MM.1S (cell line): Measurements from ENCODE around the gene ATOH8.
"Not testable (repeated sequence)": the region's sequence is repeated elsewhere in the genome, so short reads cannot be mapped to it uniquely, and the experiment has no call there.

Experiments used
- DNase-seq: peaks from one replicate; pipeline ENCODE4 v3.0.0-alpha.2; 2015
- H2AFZ ChIP-seq: fragments of 300-600 bp; sonication (generic); 2 replicates; pipeline ENCODE4 v1.6.0; 2016; ENCODE audit warnings: antibody characterized with exemption, low read length
- H3F3A ChIP-seq: fragments of 300-600 bp; sonication (generic); 2 replicates; pipeline ENCODE4 v1.6.1; 2016; ENCODE audit warnings: mild to moderate bottlenecking, antibody characterized with exemption, low read length, moderate library complexity, mixed read lengths; ENCODE audit not compliant: insufficient read depth
- H3K27ac ChIP-seq: fragments of 300-600 bp; sonication (generic); 2 replicates; pipeline ENCODE4 v1.5.1; 2016; ENCODE audit warnings: mild to moderate bottlenecking, low read length
- H3K27me3 ChIP-seq: fragments of 300-600 bp; sonication (generic); replicated peaks from 2 replicates; pipeline ENCODE4 v1.6.0; 2016; ENCODE audit warnings: low read length; ENCODE audit not compliant: insufficient read depth
- H3K36me3 ChIP-seq: fragments of 300-600 bp; sonication (generic); replicated peaks from 2 replicates; pipeline ENCODE4 v1.6.1; 2016; ENCODE audit warnings: mild to moderate bottlenecking, low read length, mixed read lengths; ENCODE audit not compliant: insufficient read depth
- H3K4me1 ChIP-seq: fragments of 300-600 bp; sonication (generic); 2 replicates; pipeline ENCODE4 v1.6.1; 2016; ENCODE audit warnings: low read length, mixed read lengths
- H3K4me2 ChIP-seq: fragments of 300-600 bp; sonication (generic); 2 replicates; pipeline ENCODE4 v1.6.0; 2016; ENCODE audit warnings: low read depth, low read length
- H3K4me3 ChIP-seq: fragments of 300-600 bp; sonication (generic); 2 replicates; pipeline ENCODE4 v1.5.1; 2016; ENCODE audit warnings: low read length, mixed read lengths
- H3K79me2 ChIP-seq: fragments of 300-600 bp; sonication (generic); 2 replicates; pipeline ENCODE4 v1.6.1; 2016; ENCODE audit warnings: mixed run types, low read length, mixed read lengths
- H3K9ac ChIP-seq: fragments of 300-600 bp; sonication (generic); 2 replicates; pipeline ENCODE4 v1.6.1; 2016; ENCODE audit warnings: low read length, mixed read lengths
- H3K9me2 ChIP-seq: fragments of 300-600 bp; sonication (generic); replicated peaks from 2 replicates; pipeline ENCODE4 v1.6.1; 2016; ENCODE audit warnings: mild to moderate bottlenecking, low read length, mixed read lengths; ENCODE audit not compliant: insufficient read depth
- H3K9me3 ChIP-seq: fragments of 300-600 bp; sonication (generic); replicated peaks from 2 replicates; pipeline ENCODE4 v1.6.1; 2016; ENCODE audit warnings: mild to moderate bottlenecking, low read length, mixed read lengths; ENCODE audit not compliant: insufficient read depth
- H4K20me1 ChIP-seq: fragments of 300-600 bp; sonication (generic); 2 replicates; pipeline ENCODE4 v1.6.1; 2016; ENCODE audit warnings: mild to moderate bottlenecking, low read length, moderate library complexity, mixed read lengths; ENCODE audit not compliant: insufficient read depth
- EZH2 ChIP-seq: fragments of 300-600 bp; sonication (generic); optimal IDR thresholded peaks from 2 replicates; pipeline ENCODE3; 2017; ENCODE audit warnings: low read depth, mild to moderate bottlenecking, antibody characterized with exemption, low read length, mixed read lengths
- EZH2phosphoT487 ChIP-seq: fragments of 300-600 bp; sonication (generic); IDR thresholded peaks from 2 replicates; pipeline ENCODE4 v1.6.1; 2018; ENCODE audit warnings: antibody characterized with exemption, low read length
- TF ChIP-seq, protein P1 (sequence below): fragments of 300-600 bp; sonication (generic); IDR thresholded peaks from 2 replicates; pipeline ENCODE4 v1.5.1; 2016; ENCODE audit warnings: antibody characterized with exemption, low read length, mixed read lengths

The ATOH8 gene

DNA sequence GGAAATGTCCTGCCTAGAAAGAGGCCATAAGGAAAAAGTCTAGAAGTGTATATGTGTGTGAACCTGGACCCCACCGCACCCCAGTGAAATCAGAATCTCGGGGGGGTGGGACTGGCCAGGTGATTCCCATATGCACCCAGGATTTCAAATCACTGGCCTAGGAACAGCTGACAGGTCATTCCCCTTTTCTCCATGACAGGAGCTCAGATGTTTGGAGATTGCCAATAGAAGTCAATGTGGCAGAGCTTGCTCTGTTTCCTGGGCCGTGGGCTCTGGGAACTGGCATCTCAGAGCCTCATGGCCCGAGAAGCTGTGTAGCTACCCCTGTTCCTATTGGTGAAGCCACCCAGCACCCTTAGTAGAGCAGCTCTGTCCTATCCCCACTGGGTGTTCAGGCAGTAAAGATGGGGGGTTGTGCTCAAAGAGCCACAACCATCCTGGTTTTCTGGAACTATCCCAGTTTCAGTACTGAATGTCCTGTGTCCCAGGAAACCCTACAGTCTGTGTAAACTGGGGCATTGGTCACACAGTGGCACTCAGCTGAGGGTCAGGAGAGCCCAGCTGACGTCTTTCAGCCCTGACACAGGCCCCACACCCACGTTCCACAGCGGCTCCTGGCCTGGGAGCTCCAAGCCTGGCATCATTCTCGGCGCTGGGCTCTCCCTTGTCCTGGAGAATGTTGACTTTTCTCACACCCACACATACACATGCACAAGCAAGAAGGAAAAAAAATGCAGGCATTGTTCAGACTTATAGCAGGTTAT is 40.8 kb upstream of the ATOH8 start:
- Histone ChIP-seq H3K4me1 (peaks cover 15% of the 10 kb centered on the region), H4K20me1 (no peaks in the 10 kb centered on the region), H3K4me2 (no peak overlapping the region), H3K36me3 (no peaks in the 10 kb centered on the region), H2AFZ (no peak overlapping the region), H3K27ac (no peak overlapping the region), H3K9me2 (no peaks in the 10 kb centered on the region), H3F3A (no peaks in the 10 kb centered on the region), H3K79me2 (no peaks in the 10 kb centered on the region), H3K9me3 (no peaks in the 10 kb centered on the region), H3K9ac (no peak overlapping the region), H3K4me3 (no peak overlapping the region), H3K27me3 (no peaks in the 10 kb centered on the region)
- TF ChIP-seq EZH2phosphoT487 (no peak), EZH2 (no peak)
- TF ChIP-seq, protein P1, sequence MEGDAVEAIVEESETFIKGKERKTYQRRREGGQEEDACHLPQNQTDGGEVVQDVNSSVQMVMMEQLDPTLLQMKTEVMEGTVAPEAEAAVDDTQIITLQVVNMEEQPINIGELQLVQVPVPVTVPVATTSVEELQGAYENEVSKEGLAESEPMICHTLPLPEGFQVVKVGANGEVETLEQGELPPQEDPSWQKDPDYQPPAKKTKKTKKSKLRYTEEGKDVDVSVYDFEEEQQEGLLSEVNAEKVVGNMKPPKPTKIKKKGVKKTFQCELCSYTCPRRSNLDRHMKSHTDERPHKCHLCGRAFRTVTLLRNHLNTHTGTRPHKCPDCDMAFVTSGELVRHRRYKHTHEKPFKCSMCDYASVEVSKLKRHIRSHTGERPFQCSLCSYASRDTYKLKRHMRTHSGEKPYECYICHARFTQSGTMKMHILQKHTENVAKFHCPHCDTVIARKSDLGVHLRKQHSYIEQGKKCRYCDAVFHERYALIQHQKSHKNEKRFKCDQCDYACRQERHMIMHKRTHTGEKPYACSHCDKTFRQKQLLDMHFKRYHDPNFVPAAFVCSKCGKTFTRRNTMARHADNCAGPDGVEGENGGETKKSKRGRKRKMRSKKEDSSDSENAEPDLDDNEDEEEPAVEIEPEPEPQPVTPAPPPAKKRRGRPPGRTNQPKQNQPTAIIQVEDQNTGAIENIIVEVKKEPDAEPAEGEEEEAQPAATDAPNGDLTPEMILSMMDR = no peak
- no peak for DNase-seq

DNA sequence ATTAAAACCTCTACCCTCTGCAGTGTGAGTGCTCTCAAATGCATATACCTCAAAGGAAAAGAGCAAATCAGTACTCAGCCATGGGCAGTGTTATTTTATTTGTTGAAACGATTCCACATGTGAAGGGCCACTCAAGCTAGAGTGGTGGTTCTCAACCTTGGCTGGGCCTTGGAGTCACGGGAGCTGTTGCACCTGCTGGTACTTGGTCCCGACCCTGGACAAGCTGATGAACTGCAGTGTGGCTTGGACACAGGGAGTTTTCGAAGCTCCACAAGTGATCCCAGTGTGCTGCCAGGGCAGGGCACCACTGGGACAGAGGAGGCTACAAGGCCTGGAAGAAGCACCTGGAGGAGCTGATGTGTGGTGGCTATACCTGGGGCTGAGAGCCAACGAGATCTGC is 40.0 kb upstream of the ATOH8 start:
- Histone ChIP-seq H3K9ac (no peak overlapping the region), H2AFZ (no peak overlapping the region), H4K20me1 (no peaks in the 10 kb centered on the region), H3K4me2 (no peak overlapping the region), H3K27ac (no peak overlapping the region), H3K4me3 (no peak overlapping the region), H3K79me2 (no peaks in the 10 kb centered on the region), H3K36me3 (no peaks in the 10 kb centered on the region), H3K4me1 (peaks cover 15% of the 10 kb centered on the region), H3K27me3 (no peaks in the 10 kb centered on the region), H3K9me3 (no peaks in the 10 kb centered on the region), H3F3A (no peaks in the 10 kb centered on the region), H3K9me2 (no peaks in the 10 kb centered on the region)
- no peak for DNase-seq
- TF ChIP-seq EZH2 (no peak), EZH2phosphoT487 (no peak)

DNA sequence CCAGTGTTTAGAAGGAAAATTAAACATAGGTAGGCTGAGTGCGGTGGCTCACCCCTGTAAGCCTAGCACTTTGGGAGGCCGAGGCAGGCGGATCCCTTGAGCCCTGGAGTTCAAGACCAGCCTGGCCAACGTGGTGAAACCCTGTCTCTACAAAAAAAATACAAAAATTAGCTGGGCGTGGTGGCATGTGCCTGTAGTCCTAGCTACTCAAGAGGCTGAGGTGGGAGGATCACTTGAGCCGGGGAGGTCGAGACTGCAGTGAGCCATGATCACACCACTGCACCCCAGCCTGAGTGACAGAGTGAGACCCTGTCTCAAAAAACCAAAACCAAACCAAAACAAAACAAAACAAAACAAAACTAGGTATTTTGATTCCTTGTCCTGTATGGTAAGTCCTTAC is 39.4 kb upstream of the ATOH8 start:
- not testable (repeated sequence) for H3K9me3 ChIP-seq, H3K27ac ChIP-seq, H3K9ac ChIP-seq, DNase-seq, H3K79me2 ChIP-seq, H3K36me3 ChIP-seq, H3K9me2 ChIP-seq, H3F3A ChIP-seq, H4K20me1 ChIP-seq, H3K4me3 ChIP-seq, H3K4me2 ChIP-seq, H3K27me3 ChIP-seq, H2AFZ ChIP-seq
- H3K4me1 ChIP-seq = peaks cover 15% of the 10 kb centered on the region

DNA sequence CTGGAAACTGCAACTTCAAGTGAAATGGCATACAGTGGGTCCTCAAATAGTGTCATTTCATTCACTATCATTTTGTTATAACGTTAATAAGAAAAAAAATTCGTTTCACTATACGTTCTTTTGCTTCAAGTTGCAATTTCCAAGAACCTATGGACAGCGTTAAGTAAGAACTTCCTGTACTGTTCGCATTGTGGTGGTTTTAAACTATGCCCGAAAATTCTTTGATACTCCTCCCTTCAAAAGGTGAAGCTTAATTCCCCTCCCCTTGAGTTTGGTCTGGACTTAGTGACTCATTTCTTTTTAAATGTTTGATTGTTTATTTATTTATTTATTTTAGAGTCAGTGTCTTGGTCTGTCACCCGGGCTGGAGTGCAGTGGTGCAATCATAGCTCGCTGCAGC is 39.0 kb upstream of the ATOH8 start:
- Histone ChIP-seq H3K9ac (no peak overlapping the region), H3K4me1 (peaks cover 12% of the 10 kb centered on the region), H4K20me1 (no peaks in the 10 kb centered on the region), H3K9me3 (no peaks in the 10 kb centered on the region), H3K9me2 (no peaks in the 10 kb centered on the region), H2AFZ (no peak overlapping the region), H3K27me3 (no peaks in the 10 kb centered on the region), H3K79me2 (no peaks in the 10 kb centered on the region), H3K4me3 (no peak overlapping the region), H3K4me2 (no peak overlapping the region), H3F3A (no peaks in the 10 kb centered on the region), H3K36me3 (no peaks in the 10 kb centered on the region), H3K27ac (no peak overlapping the region)
- no peak for DNase-seq
- TF ChIP-seq EZH2 (no peak), EZH2phosphoT487 (no peak)
- TF ChIP-seq, protein P1 = no peak
